ENCODE results near the gene CNNM4. TPM values are rescaled to one million over a fixed set of nuclear protein-coding genes. Genes with fewer than 3 reads are reported as not detected.

Gene CNNM4
- total and polyA plus RNA-seq, 2 of the 4 experiments (the other 2 are of a cell fraction) = 2.0 to 4.1 TPM

GRCh38 chr2:96852667-96853066 is 92.0 kb downstream of the CNNM4 start:
- H3K18ac ChIP-seq (ENCODE audit: low read depth, low read length) = no peak overlapping the region
- H4K8ac ChIP-seq (ENCODE audit: low read depth in 2 of 2, low read length in 2 of 2) = no peak overlapping the region
- no peaks in the 10 kb centered on the region for H3K9me3 ChIP-seq (ENCODE audit: control insufficient read depth, insufficient read depth, low read length)
- H3K79me1 ChIP-seq (ENCODE audit: low read depth in 1 of 2, low read length in 2 of 2) = peaks cover 11 to 26% of the 10 kb centered on the region in 2 experiments
- no peak overlapping the region for H3K9ac ChIP-seq (ENCODE audit: low read depth, low read length)
- H2BK20ac ChIP-seq (ENCODE audit: low read depth, low read length) = no peak overlapping the region
- no peak overlapping the region for H2BK5ac ChIP-seq (ENCODE audit: low read depth, low read length, poor library complexity, severe bottlenecking)
- DNase-seq (no peak), ATAC-seq (ENCODE audit: low read depth) (no peak)
- 100% methylated on average over 2 of the region's 6 CpGs; no CpG with 5 or more reads in 1 of the 2 experiments for WGBS, 2 experiments (ENCODE audit: extremely low coverage in 2 of 2, insufficient read length in 1 of 2)
- no peak overlapping the region for H2AFZ ChIP-seq (replicated peaks; ENCODE audit: low read length, poor library complexity)
- no peaks in the 10 kb centered on the region for H3K27me3 ChIP-seq (ENCODE audit: control insufficient read depth, insufficient read depth, low read length)
- H2BK15ac ChIP-seq (ENCODE audit: low read depth, low read length) = no peak overlapping the region
- no peak overlapping the region for H3K56ac ChIP-seq (ENCODE audit: extremely low read depth, insufficient read depth, low read length)
- in situ Hi-C loops (cut with MboI; ENCODE audit: low sequenced_read_pairs) = loop anchor here (25.0 kb wide), 1 partner anchor 260 kb away; the partner anchor contains the start of gene ANKRD36
- no peak overlapping the region for H3K4me2 ChIP-seq (ENCODE audit: low read depth, low read length)
- peaks cover 25% of the 10 kb centered on the region for H3K36me3 ChIP-seq (ENCODE audit: control insufficient read depth, insufficient read depth, low read length)
- ChIA-PET CTCF (no interaction called here), POLR2A (ENCODE audit: unreplicated experiment) (no interaction called here)
- no peak for TF ChIP-seq RCOR1 (IDR thresholded peaks at IDR 0.05; ENCODE audit: insufficient replicate concordance, low read length)
- TF ChIP-seq CHD1 (IDR thresholded peaks at IDR 0.05; ENCODE audit: low read depth, low read length) = no peak
- TF ChIP-seq ELK1 (IDR thresholded peaks at IDR 0.05; ENCODE audit: borderline replicate concordance, low read depth, low read length) = no peak
- no peak for TF ChIP-seq MAFK (IDR thresholded peaks at IDR 0.05; ENCODE audit: low read depth, low read length)
- TF ChIP-seq NFE2L2 (IDR thresholded peaks at IDR 0.05; ENCODE audit: low read depth, low read length) = no peak
- no peak for TF ChIP-seq CEBPB (IDR thresholded peaks at IDR 0.05; ENCODE audit: low read depth, low read length)
- TF ChIP-seq USF2 (IDR thresholded peaks at IDR 0.05; ENCODE audit: low read depth, low read length) = no peak
- no peak for TF ChIP-seq RAD21 (IDR thresholded peaks at IDR 0.05; ENCODE audit: low read length)
- no peak for TF ChIP-seq MAZ (IDR thresholded peaks at IDR 0.05; ENCODE audit: borderline replicate concordance, low read depth, low read length)
- no peak for TF ChIP-seq FOS (IDR thresholded peaks at IDR 0.05; ENCODE audit: low read depth, low read length)
- TF ChIP-seq POLR2A (IDR thresholded peaks at IDR 0.05; ENCODE audit: low read depth, low read length) = no peak
- no peak for TF ChIP-seq BHLHE40 (IDR thresholded peaks at IDR 0.05; ENCODE audit: low read depth, low read length)
- no peak for TF ChIP-seq RFX5 (IDR thresholded peaks at IDR 0.05; ENCODE audit: low read depth, low read length)
- no peak for TF ChIP-seq MXI1 (IDR thresholded peaks at IDR 0.05; ENCODE audit: borderline replicate concordance, low read depth, low read length)
- TF ChIP-seq SMC3 (IDR thresholded peaks at IDR 0.05; ENCODE audit: low read depth, low read length) = no peak
- no TSS peak for BruUV-seq (replicated peaks)
- H4K5ac ChIP-seq (ENCODE audit: low read depth, low read length) = no peak overlapping the region
- H3K4me1 ChIP-seq (ENCODE audit: control insufficient read depth, insufficient read depth, low read length) = peaks cover 5% of the 10 kb centered on the region
- H3K23ac ChIP-seq (ENCODE audit: low read depth, low read length) = no peak overlapping the region
- no peak overlapping the region for H3K4me3 ChIP-seq (ENCODE audit: insufficient read depth, low read depth, low read length)
- H3K4ac ChIP-seq (ENCODE audit: low read depth, low read length) = no peak overlapping the region
- intact Hi-C loops (cut with micrococcal nuclease) = no loop called here
- H2AK9ac ChIP-seq (replicated peaks; ENCODE audit: low read depth, low read length, poor library complexity) = no peak overlapping the region
- no peak overlapping the region for H3K14ac ChIP-seq (replicated peaks; ENCODE audit: low read depth, low read length)
- H2AK5ac ChIP-seq (ENCODE audit: low read depth, low read length) = no peak overlapping the region
- dilution Hi-C loops (cut with HindIII; ENCODE audit: low sequenced_read_pairs, unreplicated experiment) = no loop called here
- H4K91ac ChIP-seq (ENCODE audit: insufficient read depth, low read depth, low read length) = no peak overlapping the region
- peaks cover 3% of the 10 kb centered on the region; the same call in 1 of the 2 replicates for H3K9me1 ChIP-seq (ENCODE audit: insufficient read depth, low read length)
- H2BK120ac ChIP-seq (ENCODE audit: low read depth, low read length) = no peak overlapping the region
- no peak overlapping the region for H3K27ac ChIP-seq (ENCODE audit: insufficient read depth, low read length)
- H4K20me1 ChIP-seq (ENCODE audit: insufficient read depth, low read length) = no peaks in the 10 kb centered on the region
